Psoas muscle (tissue), 8 donors: ENCODE measurements around the gene ACSM2B. TPM values are rescaled to one million over a fixed set of nuclear protein-coding genes. Genes with fewer than 3 reads are reported as not detected.
"Not testable (repeated sequence)": the region's sequence is repeated elsewhere in the genome, so short reads cannot be mapped to it uniquely, and the experiment has no call there.

Experiments used
- ATAC-seq, 4 donors: fragments of 200-7000 bp; cut with Tn5 transposase; one replicate each; pipeline ENCODE4 v1.9.1; 2020; ENCODE audit warnings: moderate library complexity in 3 of 4, mild to moderate bottlenecking in 2 of 4
- DNase-seq, 2 donors: peaks; one replicate each; pipeline ENCODE4 v3.0.0-alpha.2; 2020
- H3K27ac ChIP-seq: fragments of 200-600 bp; one replicate; pipeline ENCODE4 v1.8.0; 2022
- H3K27me3 ChIP-seq, 3 donors: fragments of 200-600 bp in 1 of 3; one replicate each; pipeline versions ENCODE4 v1.6.1 to v1.8.0; 2013 to 2022; ENCODE audit warnings: low read length in 2 of 3, mild to moderate bottlenecking in 2 of 3, moderate library complexity in 1 of 3; ENCODE audit not compliant: insufficient read depth in 3 of 3
- H3K36me3 ChIP-seq, 2 donors: fragments of 200-600 bp in 1 of 2; one replicate each; pipeline versions ENCODE4 v1.6.1 to v1.8.0; 2013 to 2022; ENCODE audit warnings: low read depth in 1 of 2, mild to moderate bottlenecking in 1 of 2, moderate library complexity in 1 of 2; ENCODE audit not compliant: insufficient read depth in 1 of 2
- H3K4me1 ChIP-seq: fragments of 200-600 bp; one replicate; pipeline ENCODE4 v1.8.0; 2022
- H3K4me3 ChIP-seq: fragments of 200-600 bp; one replicate; pipeline ENCODE4 v1.8.0; 2022; ENCODE audit warnings: mild to moderate bottlenecking
- H3K9me3 ChIP-seq: fragments of 200-600 bp; one replicate; pipeline ENCODE4 v1.8.0; 2022
- WGBS, 3 donors: extraction: QIAGEN DNeasy Blood & Tissue Kit; methylation state at CpG; one replicate each; pipeline versions ENCODE4 v1.1.6 to v1.1.7; 2013; 5-methylcytosine and 5-hydroxymethylcytosine counted together
- intact Hi-C, 2 donors: fragments of 100-400 bp; cut with DNase I; formaldehyde crosslinking; loops; one replicate each; pipeline versions ENCODE4 v1.11.0 to v1.14.2; 2022
- polyA plus RNA-seq, 3 donors: library from polyadenylated mRNA; stranded (reverse); fragments of 200-250 nt; gene quantifications; one replicate each; pipeline ENCODE4 v1.2.3, GENCODE V29; 2013
- total RNA-seq, 4 donors: library from RNA; stranded (reverse); fragmentation: NEBNext Ultra II Directional in 2 of 4; extraction: Animal tissue kit (Norgen Biotek cat#: 25700) in 2 of 4; gene quantifications; one replicate each; pipeline versions ENCODE4 v1.2.1 to v1.2.4, GENCODE V29; 2021 to 2023
- TF ChIP-seq, protein P1 (sequence below): fragments of 200-600 bp; IDR thresholded peaks from one replicate; pipeline ENCODE4 v1.8.0; 2022; ENCODE audit warnings: antibody characterized with exemption
- donor health status: healthy with polysubstance abuse.
- donor health status: DM: no; HTN: no; CAD: no; lungs with moderate emphysema.
- donor health status: Bipolar disorder and iron deficiency.
- donor health status: healthy.
- donor health status: DM: yes; HTN: yes; CAD: no.
- donor health status: DM: no; HTN: no; CAD: no.
- donor health status: DM: no; HTN: no; CAD: no.
- donor health status: DM: yes; HTN: yes; CAD: no.

The ACSM2B gene
- total and polyA plus RNA-seq, 7 donors, result 0.25 TPM; not detected in 6

DNA sequence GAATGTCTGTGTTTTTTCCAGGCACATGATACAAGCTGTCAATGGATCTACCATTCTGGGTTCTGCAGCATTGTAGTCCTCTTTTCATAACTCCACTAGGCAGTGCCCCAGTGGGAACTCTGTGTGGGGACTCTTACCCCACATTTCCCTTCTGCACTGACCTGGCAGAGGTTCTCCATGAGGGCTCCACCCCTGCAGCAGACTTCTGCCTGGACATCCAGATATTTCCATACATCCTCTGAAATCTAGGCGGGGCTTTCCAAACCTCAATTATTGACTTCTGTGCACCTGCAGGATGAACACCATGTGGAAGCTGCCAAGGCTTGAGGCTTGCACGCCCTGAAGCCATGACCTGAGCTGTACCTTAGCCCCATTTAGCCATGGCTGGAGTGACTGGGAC lies 68.9 kb downstream of the ACSM2B start:
- no peak for DNase-seq
- ATAC-seq, result no peak
- WGBS, 3 donors, result 57 to 72% (median 65%) methylated on average over 2 of the region's 2 CpGs
- Histone ChIP-seq H3K4me3 (no peak overlapping the region), H3K27me3 (no peaks in the 10 kb centered on the region), H3K36me3 (no peaks in the 10 kb centered on the region), H3K27ac (no peak overlapping the region), H3K4me1 (no peaks in the 10 kb centered on the region), H3K9me3 (peaks cover 10% of the 10 kb centered on the region)
- intact Hi-C loops, result no loop called here
- TF ChIP-seq, protein P1, sequence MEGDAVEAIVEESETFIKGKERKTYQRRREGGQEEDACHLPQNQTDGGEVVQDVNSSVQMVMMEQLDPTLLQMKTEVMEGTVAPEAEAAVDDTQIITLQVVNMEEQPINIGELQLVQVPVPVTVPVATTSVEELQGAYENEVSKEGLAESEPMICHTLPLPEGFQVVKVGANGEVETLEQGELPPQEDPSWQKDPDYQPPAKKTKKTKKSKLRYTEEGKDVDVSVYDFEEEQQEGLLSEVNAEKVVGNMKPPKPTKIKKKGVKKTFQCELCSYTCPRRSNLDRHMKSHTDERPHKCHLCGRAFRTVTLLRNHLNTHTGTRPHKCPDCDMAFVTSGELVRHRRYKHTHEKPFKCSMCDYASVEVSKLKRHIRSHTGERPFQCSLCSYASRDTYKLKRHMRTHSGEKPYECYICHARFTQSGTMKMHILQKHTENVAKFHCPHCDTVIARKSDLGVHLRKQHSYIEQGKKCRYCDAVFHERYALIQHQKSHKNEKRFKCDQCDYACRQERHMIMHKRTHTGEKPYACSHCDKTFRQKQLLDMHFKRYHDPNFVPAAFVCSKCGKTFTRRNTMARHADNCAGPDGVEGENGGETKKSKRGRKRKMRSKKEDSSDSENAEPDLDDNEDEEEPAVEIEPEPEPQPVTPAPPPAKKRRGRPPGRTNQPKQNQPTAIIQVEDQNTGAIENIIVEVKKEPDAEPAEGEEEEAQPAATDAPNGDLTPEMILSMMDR, result no peak

DNA sequence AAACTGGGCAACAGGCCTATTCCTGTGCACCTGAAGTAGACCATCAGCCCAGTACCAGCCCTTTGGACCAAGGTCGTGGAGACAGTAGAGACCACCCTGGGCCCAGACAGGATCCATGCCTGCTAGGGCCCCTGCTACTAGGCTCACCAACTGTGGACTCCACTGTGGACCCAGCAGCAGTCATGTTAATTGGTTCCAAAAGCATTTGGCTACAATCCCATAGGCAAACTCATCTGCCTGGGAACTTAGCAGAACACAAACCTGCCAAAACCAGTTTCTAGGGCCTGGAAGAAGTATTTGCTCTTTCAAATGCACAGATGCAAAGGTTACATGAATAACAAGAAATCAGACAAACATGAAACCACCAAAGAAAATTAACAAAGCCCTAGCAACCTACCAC lies 71.7 kb downstream of the ACSM2B start:
- intact Hi-C loops, result no loop called here
- Histone ChIP-seq H3K4me1 (no peaks in the 10 kb centered on the region), H3K27me3 (no peaks in the 10 kb centered on the region), H3K4me3 (no peak overlapping the region), H3K9me3 (peaks cover 10% of the 10 kb centered on the region), H3K36me3 (no peaks in the 10 kb centered on the region), H3K27ac (no peak overlapping the region)
- TF ChIP-seq, protein P1, result no peak
- ATAC-seq, result no peak
- no peak for DNase-seq
- WGBS, 3 donors, result 65 to 78% (median 70%) methylated on average over 1 of the region's 1 CpG

DNA sequence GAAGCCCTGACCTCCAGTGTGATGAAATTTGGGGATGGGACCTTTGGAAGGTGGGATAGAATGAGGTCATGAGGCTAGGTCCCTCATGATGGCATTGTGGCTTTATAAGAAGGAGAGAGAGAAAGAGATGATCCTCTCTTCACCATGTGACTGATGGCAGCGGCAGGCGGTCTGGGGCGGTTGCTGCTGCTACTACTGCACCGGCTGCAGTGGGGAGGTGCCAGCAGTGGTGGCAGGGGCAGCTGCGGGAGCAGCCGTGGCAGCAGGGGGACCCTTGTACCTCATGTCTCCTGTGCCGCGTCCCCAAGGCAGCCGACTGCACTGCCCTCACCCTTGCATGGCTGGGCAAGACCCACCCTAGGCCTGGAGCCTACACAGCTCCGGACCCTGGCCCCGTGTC lies 84.7 kb downstream of the ACSM2B start:
- intact Hi-C loops, ATAC-seq, H3K9me3 ChIP-seq, H3K4me1 ChIP-seq, H3K27ac ChIP-seq, H3K4me3 ChIP-seq, H3K27me3 ChIP-seq, DNase-seq, H3K36me3 ChIP-seq: not testable (repeated sequence)
- WGBS, 3 donors, result no CpG with 5 or more reads among the region's 11 CpGs

DNA sequence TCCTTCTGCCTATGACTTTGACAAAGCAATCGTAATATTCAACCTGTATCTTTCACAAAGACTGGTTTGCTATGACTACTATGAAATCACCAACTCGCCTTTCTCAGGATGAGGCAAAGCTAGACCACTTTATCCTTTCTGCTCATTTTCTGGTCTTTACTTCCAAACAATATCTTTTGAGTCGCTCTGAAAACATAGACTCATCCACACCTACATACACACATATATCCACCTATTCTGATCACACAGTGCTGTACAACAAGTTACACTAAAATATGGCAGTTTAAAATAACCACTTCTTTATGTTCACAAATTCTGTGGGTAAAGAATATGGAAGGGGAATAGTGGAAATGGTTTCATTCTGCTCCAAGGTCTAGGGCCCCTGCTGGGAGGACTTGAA lies 85.2 kb downstream of the ACSM2B start:
- ATAC-seq, H3K4me3 ChIP-seq, DNase-seq, H3K4me1 ChIP-seq, H3K36me3 ChIP-seq, H3K27me3 ChIP-seq, H3K9me3 ChIP-seq, intact Hi-C loops, H3K27ac ChIP-seq: not testable (repeated sequence)
- no CpG with 5 or more reads among the region's 3 CpGs for WGBS, 3 donors

Other genes with a start within 250 kb of the ACSM2B start
- 1 to 10 TPM in 1 of 4 donors, under 1 TPM in 1, not detected in 2; 0.34 to 3.1 TPM for gene GP2, start 248.9 kb downstream of the ACSM2B start, total RNA-seq
- 1 to 10 TPM in 1 of 3 donors, under 1 TPM in 1, not detected in 1; 0.55 to 1.3 TPM for gene GP2, start 248.9 kb downstream of the ACSM2B start, polyA plus RNA-seq
- gene UMOD, start 223.7 kb downstream of the ACSM2B start, total RNA-seq, result not detected
- gene UMOD, start 223.7 kb downstream of the ACSM2B start, polyA plus RNA-seq, result not detected
- not detected for gene PDILT, start 171.6 kb downstream of the ACSM2B start, total RNA-seq
- gene PDILT, start 171.6 kb downstream of the ACSM2B start, polyA plus RNA-seq, result not detected
- 1 to 10 TPM; 2.4 to 7.9 (median 4.0) TPM for gene ACSM5, start 166.8 kb downstream of the ACSM2B start, total RNA-seq
- 1 to 10 TPM; 1.2 to 4.5 (median 4.3) TPM for gene ACSM5, start 166.8 kb downstream of the ACSM2B start, polyA plus RNA-seq
- gene ACSM2A, start 124.8 kb downstream of the ACSM2B start, total RNA-seq, result under 1 TPM in 1 of 4 donors, not detected in 3; 0.24 TPM
- under 1 TPM in 2 of 3 donors, not detected in 1; 0.05 to 0.12 TPM for gene ACSM2A, start 124.8 kb downstream of the ACSM2B start, polyA plus RNA-seq
- under 1 TPM in 2 of 4 donors, not detected in 2; 0.15 to 0.48 TPM for gene ACSM1, start 121.3 kb upstream of the ACSM2B start, total RNA-seq
- under 1 TPM in 1 of 3 donors, not detected in 2; 0.29 TPM for gene ACSM1, start 121.3 kb upstream of the ACSM2B start, polyA plus RNA-seq
- 10 to 100 TPM; 15.2 to 29.5 (median 23.4) TPM for gene THUMPD1, start 165.5 kb upstream of the ACSM2B start, total RNA-seq
- 10 to 100 TPM; 13.0 to 20.5 (median 14.9) TPM for gene THUMPD1, start 165.5 kb upstream of the ACSM2B start, polyA plus RNA-seq
- 1 to 10 TPM in 2 of 4 donors, under 1 TPM in 2; 0.34 to 6.5 (median 2.4) TPM for gene ACSM3, start 187.6 kb upstream of the ACSM2B start, total RNA-seq
- gene ACSM3, start 187.6 kb upstream of the ACSM2B start, polyA plus RNA-seq, result under 1 TPM; 0.13 to 0.86 (median 0.56) TPM
- 1 to 10 TPM; 4.2 to 9.5 (median 7.9) TPM for gene ERI2, start 230.1 kb upstream of the ACSM2B start, total RNA-seq
- gene ERI2, start 230.1 kb upstream of the ACSM2B start, polyA plus RNA-seq, result 10 to 100 TPM in 1 of 3 donors, 1 to 10 TPM in 2; 3.6 to 14.9 (median 5.4) TPM
- gene REXO5, start 230.2 kb upstream of the ACSM2B start, total RNA-seq, result 1 to 10 TPM in 1 of 4 donors, under 1 TPM in 3; 0.63 to 1.4 (median 0.92) TPM
- 1 to 10 TPM; 1.1 to 1.8 (median 1.2) TPM for gene REXO5, start 230.2 kb upstream of the ACSM2B start, polyA plus RNA-seq